Activated CD8-positive, alpha-beta T cell treated with anti-CD3 and anti-CD28 coated beads for 36 hours (primary cell): ENCODE measurements around the gene NDUFB6. TPM values are rescaled to one million over a fixed set of nuclear protein-coding genes. Genes with fewer than 3 reads are reported as not detected.
"Not testable (repeated sequence)": the region's sequence is repeated elsewhere in the genome, so short reads cannot be mapped to it uniquely, and the experiment has no call there.

Experiments
- ATAC-seq: fragments of 200-7000 bp; cut with Tn5 transposase; one replicate; pipeline ENCODE4 v1.10.0; 2021; ENCODE audit warnings: mild to moderate bottlenecking, moderate library complexity
- CTCF ChIA-PET: fragments of 350-600 bp; sonication (Branson Sonifier 250); formaldehyde crosslinking; loops from one replicate; lab custom pipeline; 2021; ENCODE audit warnings: antibody characterized with exemption; lab: Charles Lee
- POLR2A ChIA-PET: fragments of 350-600 bp; sonication (Branson Sonifier 250); formaldehyde crosslinking; loops from one replicate; lab custom pipeline; 2021; ENCODE audit warnings: antibody characterized with exemption; lab: Charles Lee
- DNase-seq: peaks from one replicate; pipeline ENCODE4 v3.0.0-alpha.2; 2020
- H3K27ac Mint-ChIP-seq: one replicate; pipeline ENCODE4 v1.8.0; 2021; ENCODE audit warnings: mild to moderate bottlenecking, mixed read lengths
- H3K27me3 Mint-ChIP-seq: one replicate; pipeline ENCODE4 v1.8.0; 2021; ENCODE audit warnings: mixed read lengths
- H3K36me3 Mint-ChIP-seq: one replicate; pipeline ENCODE4 v1.8.0; 2021; ENCODE audit warnings: low read depth, mixed read lengths
- H3K4me1 Mint-ChIP-seq: one replicate; pipeline ENCODE4 v1.8.0; 2021; ENCODE audit warnings: low read depth, mixed read lengths
- H3K4me3 Mint-ChIP-seq: one replicate; pipeline ENCODE4 v1.8.0; 2021; ENCODE audit warnings: mild to moderate bottlenecking, moderate library complexity, mixed read lengths
- H3K9me3 Mint-ChIP-seq: one replicate; pipeline ENCODE4 v1.8.0; 2021; ENCODE audit warnings: mixed read lengths
- intact Hi-C: fragments of 100-400 bp; cut with micrococcal nuclease; formaldehyde crosslinking; loops from one replicate; pipeline ENCODE4 v1.10.0; 2022
- total RNA-seq, 2 experiments: library from RNA; stranded (reverse); gene quantifications; one replicate each; pipeline ENCODE4 v1.2.3, GENCODE V29; 2021
- TF ChIP-seq, protein P1 (sequence below): fragments of 200-600 bp; IDR thresholded peaks from one replicate; pipeline ENCODE4 v1.8.0; 2022; ENCODE audit warnings: antibody characterized with exemption, mild to moderate bottlenecking

NDUFB6 gene
- total RNA-seq, 2 experiments from 2014 or later = 61.4 to 63.4 TPM

DNA sequence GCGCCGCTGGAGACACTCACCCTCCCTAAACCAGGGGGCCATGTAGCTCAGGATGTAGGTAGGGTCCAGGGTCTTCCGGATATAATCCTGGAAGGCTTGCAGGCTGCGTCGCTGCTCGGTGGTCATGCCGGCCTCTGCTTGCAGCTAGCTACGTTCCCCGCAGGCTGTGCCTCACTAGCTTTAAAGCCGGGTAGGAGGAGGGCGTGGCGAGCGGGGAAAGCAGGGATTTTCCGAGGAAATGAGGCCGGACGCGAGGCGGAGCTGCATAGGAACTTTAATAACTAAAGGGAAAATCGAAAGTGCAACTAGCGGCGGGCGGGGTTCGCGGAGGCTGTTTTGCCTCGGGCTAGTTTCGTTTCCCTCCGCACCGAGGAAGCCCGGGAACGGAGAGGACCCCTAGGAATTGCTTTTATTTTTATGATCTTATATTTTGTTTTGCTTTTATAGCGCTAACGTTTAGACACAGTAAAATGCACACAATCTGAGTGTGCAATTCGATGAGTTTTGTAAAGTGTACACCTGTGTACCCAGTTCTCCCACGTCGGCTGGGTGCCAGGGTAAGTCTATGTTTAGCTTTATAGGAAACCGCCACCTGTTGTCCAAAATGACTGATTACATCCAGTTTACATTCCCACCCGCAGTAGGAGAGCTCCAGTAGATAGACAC, 46.8 kb downstream of the NDUFB6 start, which contains the start of gene RIGI:
TSS of gene RIGI (minus strand) at position 156 of the 666 bp plus-strand sequence. CDS start at position 126, 30 bp downstream.
- CTCF ChIA-PET = interaction anchor here (0.6 to 3.3 kb wide), 14 partner anchors 8 to 443 kb away, joined by 3 to 44 read pairs (median 4); partner anchors contain the start of genes ACO1 and NDUFB6
- H3K27ac Mint-ChIP-seq = peak within 1 kb of the TSS; percentile 85
- H3K36me3 Mint-ChIP-seq = peaks cover 26% of the 10 kb centered on the region
- H3K27me3 Mint-ChIP-seq = no peaks in the 10 kb centered on the region
- H3K4me3 Mint-ChIP-seq = peak within 1 kb of the TSS; percentile 85
- POLR2A ChIA-PET = interaction anchor here (0.7 to 2.4 kb wide), 8 partner anchors 10 to 499 kb away, joined by 3 to 11 read pairs (median 4); partner anchors contain the start of genes DNAJA1, NDUFB6, SMIM27 and TOPORS
- peaks cover 49% of the 10 kb centered on the region for H3K4me1 Mint-ChIP-seq
- intact Hi-C loops = loop anchor here (1.0 to 10.0 kb wide), 3 partner anchors 25 to 147 kb away; partner anchors contain the start of gene NDUFB6
- TF ChIP-seq, protein P1, sequence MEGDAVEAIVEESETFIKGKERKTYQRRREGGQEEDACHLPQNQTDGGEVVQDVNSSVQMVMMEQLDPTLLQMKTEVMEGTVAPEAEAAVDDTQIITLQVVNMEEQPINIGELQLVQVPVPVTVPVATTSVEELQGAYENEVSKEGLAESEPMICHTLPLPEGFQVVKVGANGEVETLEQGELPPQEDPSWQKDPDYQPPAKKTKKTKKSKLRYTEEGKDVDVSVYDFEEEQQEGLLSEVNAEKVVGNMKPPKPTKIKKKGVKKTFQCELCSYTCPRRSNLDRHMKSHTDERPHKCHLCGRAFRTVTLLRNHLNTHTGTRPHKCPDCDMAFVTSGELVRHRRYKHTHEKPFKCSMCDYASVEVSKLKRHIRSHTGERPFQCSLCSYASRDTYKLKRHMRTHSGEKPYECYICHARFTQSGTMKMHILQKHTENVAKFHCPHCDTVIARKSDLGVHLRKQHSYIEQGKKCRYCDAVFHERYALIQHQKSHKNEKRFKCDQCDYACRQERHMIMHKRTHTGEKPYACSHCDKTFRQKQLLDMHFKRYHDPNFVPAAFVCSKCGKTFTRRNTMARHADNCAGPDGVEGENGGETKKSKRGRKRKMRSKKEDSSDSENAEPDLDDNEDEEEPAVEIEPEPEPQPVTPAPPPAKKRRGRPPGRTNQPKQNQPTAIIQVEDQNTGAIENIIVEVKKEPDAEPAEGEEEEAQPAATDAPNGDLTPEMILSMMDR = peak; percentile 59
- peaks cover 6% of the 10 kb centered on the region for H3K9me3 Mint-ChIP-seq
- peak; percentile 75 for ATAC-seq
- peak; percentile 81 for DNase-seq

DNA sequence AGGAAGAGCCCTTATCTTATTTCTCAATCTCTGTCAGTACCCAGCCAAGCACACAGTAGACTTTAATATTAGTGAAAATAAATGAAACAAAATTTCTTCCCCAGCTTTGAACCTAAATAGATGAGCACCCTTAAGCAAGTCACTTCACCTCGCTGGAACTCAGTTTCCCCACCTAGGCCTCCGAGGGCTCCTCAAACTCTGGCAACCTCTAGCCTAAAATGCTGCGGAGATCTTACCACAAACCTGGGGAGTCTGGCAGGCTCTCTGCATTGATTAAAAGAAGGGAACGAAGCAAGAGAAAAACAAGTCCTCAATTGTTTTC, 47.3 kb downstream of the NDUFB6 start:
- intact Hi-C loops = loop anchor here (1.0 to 10.0 kb wide), 3 partner anchors 25 to 146 kb away; partner anchors contain the start of gene NDUFB6
- Mint-ChIP-seq H3K36me3 (peaks cover 27% of the 10 kb centered on the region), H3K4me3 (peak overlapping the region; percentile 85), H3K9me3 (peaks cover 6% of the 10 kb centered on the region), H3K27me3 (no peaks in the 10 kb centered on the region), H3K27ac (peak overlapping the region; percentile 85), H3K4me1 (peaks cover 49% of the 10 kb centered on the region)
- TF ChIP-seq, protein P1 = no peak
- CTCF ChIA-PET = interaction anchor here (0.7 to 3.3 kb wide), 12 partner anchors 9 to 443 kb away, joined by 3 to 44 read pairs (median 10); partner anchors contain the start of genes ACO1 and NDUFB6
- ATAC-seq = no peak
- POLR2A ChIA-PET = interaction anchor here (0.7 to 2.4 kb wide), 7 partner anchors 13 to 499 kb away, joined by 3 to 11 read pairs (median 4); partner anchors contain the start of genes DNAJA1, NDUFB6, SMIM27 and TOPORS
- DNase-seq = no peak

DNA sequence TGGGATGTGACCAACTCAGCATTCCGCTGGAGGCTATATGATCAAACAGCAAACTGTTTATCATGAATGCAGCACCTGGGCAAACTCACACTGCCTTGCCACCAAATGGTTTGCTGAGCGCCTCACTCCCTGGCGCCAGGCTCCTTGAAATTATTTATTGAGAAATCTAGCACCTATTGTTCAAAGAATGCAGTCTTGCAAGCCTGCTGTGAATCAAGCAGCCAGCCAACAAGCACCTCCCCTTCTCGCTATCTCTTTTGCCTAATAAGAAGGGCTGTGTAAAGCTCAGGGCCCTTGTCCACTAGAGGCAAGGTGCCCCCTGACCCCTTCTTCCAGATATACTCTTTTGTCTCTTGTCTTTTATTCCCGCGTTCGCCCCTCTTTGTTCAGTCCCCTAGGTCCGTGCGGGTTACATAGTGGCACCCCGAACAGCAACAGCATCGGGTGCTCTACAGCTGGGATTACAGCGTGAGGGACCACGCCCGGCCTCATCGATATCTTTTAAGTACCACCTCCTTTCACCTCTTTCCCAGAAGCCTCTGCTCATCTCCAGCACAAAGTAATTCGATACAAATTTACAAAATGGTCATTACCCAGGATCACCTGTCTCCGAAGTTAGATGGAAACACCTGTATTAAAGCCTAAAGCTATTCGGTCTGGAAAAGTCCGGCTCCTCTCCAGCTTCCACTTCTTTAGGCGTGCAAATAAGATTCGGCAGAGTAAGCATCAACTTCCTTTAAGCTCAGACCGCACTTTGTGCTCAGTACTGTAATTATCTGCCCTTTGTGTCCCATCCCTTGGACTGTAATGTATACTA, 47.9 kb downstream of the NDUFB6 start:
- TF ChIP-seq, protein P1 = no peak
- Mint-ChIP-seq H3K4me3 (peak overlapping the region; percentile 85), H3K4me1 (peaks cover 49% of the 10 kb centered on the region), H3K27ac (peak overlapping the region; percentile 85), H3K27me3 (no peaks in the 10 kb centered on the region), H3K36me3 (peaks cover 28% of the 10 kb centered on the region), H3K9me3 (peaks cover 6% of the 10 kb centered on the region)
- ChIA-PET CTCF (interaction anchor here (0.7 to 3.3 kb wide), 11 partner anchors 9 to 444 kb away, joined by 3 to 44 read pairs (median 13); partner anchors contain the start of genes ACO1 and NDUFB6), POLR2A (interaction anchor here (0.9 to 2.4 kb wide), 5 partner anchors 18 to 499 kb away, joined by 3 to 11 read pairs (median 4); partner anchors contain the start of genes DNAJA1, NDUFB6, SMIM27 and TOPORS)
- ATAC-seq (peak; percentile 47), DNase-seq (peak; percentile 45)
- intact Hi-C loops = loop anchor here (10.0 kb wide), 1 partner anchor 50 kb away; the partner anchor contains the start of gene NDUFB6

DNA sequence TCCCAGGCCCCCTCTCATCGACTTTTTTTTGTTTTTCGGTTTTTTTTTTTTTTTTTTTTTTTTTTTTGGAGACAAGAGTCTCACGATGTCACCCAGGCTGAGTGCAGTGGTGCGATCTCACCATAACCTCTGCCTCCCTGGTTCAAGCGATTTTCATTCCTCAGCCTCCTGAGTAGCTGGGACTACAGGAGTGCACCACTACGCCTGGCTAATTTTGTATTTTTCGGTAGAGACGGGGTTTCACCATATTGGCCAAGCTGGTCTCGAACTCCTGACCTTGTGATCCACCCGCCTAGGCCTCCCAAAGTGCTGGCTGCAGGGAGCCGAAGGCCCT, 48.4 kb downstream of the NDUFB6 start:
- H3K27ac Mint-ChIP-seq, DNase-seq, ATAC-seq, H3K27me3 Mint-ChIP-seq, H3K9me3 Mint-ChIP-seq: not testable (repeated sequence)
- intact Hi-C loops = loop anchor here (10.0 kb wide), 1 partner anchor 50 kb away; the partner anchor contains the start of gene NDUFB6
- ChIA-PET POLR2A (interaction anchor here (2.4 kb wide), 1 partner anchor 25 kb away, joined by 11 read pairs; no protein-coding TSS in a partner anchor), CTCF (interaction anchor here (2.3 to 3.3 kb wide), 6 partner anchors 21 to 145 kb away, joined by 13 to 44 read pairs (median 18); partner anchors contain the start of genes ACO1 and NDUFB6)
- Mint-ChIP-seq H3K4me1 (peaks cover 49% of the 10 kb centered on the region), H3K36me3 (peaks cover 28% of the 10 kb centered on the region), H3K4me3 (peak overlapping the region; percentile 85)

DNA sequence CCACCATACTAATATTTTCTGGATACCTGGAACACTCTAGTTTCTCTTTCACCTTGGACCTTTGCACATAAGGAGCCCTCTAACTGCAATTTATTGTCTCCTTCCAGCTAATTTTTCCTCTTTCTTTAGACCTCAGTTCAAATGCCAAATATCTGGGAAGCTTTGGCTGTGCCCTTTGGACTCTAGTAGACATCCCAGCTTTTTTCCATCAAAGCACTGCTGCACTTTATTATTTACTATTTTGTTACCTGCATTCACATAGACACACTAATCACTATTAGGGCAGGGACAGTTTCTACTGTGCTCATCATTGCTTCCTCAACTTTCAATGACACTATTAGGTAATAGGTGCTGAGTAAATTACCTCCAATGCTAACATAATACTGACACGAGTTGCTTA, 49.0 kb downstream of the NDUFB6 start:
- ChIA-PET POLR2A (no interaction called here), CTCF (interaction anchor here (3.3 kb wide), 1 partner anchor 145 kb away, joined by 44 read pairs; no protein-coding TSS in a partner anchor)
- TF ChIP-seq, protein P1 = no peak
- no peaks in the 10 kb centered on the region for H3K27me3 Mint-ChIP-seq
- H3K4me1 Mint-ChIP-seq = peaks cover 49% of the 10 kb centered on the region
- intact Hi-C loops = loop anchor here (10.0 kb wide), 1 partner anchor 51 kb away; the partner anchor contains the start of gene NDUFB6
- H3K27ac Mint-ChIP-seq = no peak overlapping the region
- H3K9me3 Mint-ChIP-seq = peaks cover 6% of the 10 kb centered on the region
- no peak for ATAC-seq
- H3K36me3 Mint-ChIP-seq = peaks cover 30% of the 10 kb centered on the region
- H3K4me3 Mint-ChIP-seq = no peak overlapping the region
- no peak for DNase-seq
